Measurements from ENCODE around the gene HUWE1. TPM values are rescaled to one million over a fixed set of nuclear protein-coding genes. Genes with fewer than 3 reads are reported as not detected.
"Not testable (repeated sequence)": the region's sequence is repeated elsewhere in the genome, so short reads cannot be mapped to it uniquely, and the experiment has no call there.

Gene HUWE1
- total RNA-seq: 100 to 1,000 TPM; 416 to 427 TPM

DNA sequence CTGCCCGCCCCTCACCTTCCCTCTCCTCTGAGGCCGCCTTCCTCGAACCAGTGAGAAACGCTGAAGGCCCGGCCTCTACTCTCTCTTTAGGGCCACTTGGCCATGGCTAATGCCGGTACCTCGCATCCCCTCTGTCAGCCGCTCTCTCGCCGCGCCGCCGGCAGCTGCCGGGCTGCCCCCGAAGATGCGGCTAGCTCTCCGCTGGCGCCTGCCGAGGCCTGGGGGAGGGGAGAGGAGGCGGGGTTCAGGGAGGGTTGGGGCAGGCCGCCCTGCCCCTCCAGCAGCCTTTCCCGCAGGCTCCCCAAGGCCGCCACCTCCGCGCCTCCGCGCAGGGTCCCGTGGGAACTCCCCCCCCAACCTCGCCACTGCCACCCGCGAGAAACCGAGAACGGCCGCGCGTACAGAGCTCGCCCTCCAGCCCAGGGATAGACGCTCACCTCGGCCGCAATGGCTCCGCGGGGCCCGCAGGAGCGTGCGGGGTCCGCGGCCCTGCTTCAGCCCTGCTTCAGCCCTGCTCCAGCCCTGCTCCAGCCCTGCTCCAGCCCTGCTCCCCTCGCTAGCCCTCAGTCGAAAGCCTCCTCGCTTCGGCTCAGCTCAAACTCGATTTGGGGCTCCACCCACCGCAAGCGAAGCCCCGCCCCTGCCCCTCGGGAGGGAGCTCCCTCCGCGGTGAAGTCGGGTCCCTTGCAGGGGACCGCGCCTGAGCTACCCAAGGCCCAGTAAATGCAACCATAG lies at the start of gene HUWE1:
Gene HUWE1 (minus strand): TSS at position 569 of the 735 bp plus-strand sequence. CDS start 32,612 bp downstream, outside the sequence.
- ChIA-PET POLR2A (interaction anchor here (1.4 to 1.9 kb wide), 4 partner anchors 11 to 47 kb away, joined by 7 to 38 read pairs (median 9); no protein-coding TSS in a partner anchor), CTCF (interaction anchor here (4.4 kb wide), 1 partner anchor 29 kb away, joined by 30 read pairs; no protein-coding TSS in a partner anchor)

GRCh38 chrX:53732797-53733196 lies 46.3 kb upstream of the HUWE1 start:
- CTCF ChIA-PET: interaction anchor here (4.1 kb wide), 1 partner anchor 17 kb away, joined by 22 read pairs; no protein-coding TSS in a partner anchor
- POLR2A ChIA-PET: interaction anchor here (1.7 to 2.7 kb wide), 2 partner anchors 17 to 47 kb away, joined by 9 to 33 read pairs; partner anchors contain the start of gene HUWE1

GRCh38 chrX:53729751-53730150 lies 43.2 kb upstream of the HUWE1 start:
- ChIA-PET POLR2A (no interaction called here), CTCF (no interaction called here)

DNA sequence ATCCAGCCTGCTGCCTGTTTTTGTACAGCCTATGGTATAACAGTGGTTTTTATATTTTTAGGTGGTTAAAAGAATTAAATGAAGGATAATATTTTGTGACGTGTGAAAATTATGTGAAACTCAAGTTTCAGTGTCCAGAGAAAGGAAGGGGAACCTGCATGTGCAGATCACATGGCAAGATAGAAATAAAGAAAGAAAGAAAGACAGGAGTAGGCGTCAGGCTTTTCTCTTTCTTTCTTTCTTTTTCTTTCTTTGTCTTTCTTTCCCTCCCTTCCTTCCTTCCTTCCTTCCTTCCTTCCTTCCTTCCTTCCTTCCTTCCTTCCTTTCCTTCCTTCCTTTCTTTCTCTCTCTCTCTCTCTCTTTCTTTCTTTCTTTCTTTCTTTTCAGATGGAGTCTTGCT lies 42.0 kb upstream of the HUWE1 start:
- POLR2A ChIA-PET: no interaction called here
- CTCF ChIA-PET: no interaction called here

DNA sequence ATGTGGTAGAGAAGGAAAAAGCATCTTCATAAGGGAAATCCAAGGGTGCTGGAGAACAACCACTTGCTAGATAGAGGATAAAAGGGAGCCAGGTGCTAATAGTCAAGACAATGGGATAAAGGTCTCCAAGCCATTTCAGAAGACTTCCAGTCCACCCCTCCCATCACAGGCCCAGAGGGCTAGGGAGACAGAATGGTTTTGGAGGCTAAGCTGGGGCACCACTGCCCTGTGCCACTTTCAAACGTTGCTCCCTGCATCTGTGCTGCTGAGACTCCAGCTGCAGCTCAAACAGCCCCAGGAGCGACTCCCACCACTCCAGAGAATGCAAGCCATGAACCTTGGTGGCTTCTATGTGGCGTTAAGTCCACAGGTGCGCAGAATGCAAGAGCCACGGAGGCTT lies 38.4 kb upstream of the HUWE1 start:
- CTCF ChIA-PET: interaction anchor here (1.3 kb wide), 1 partner anchor 10 kb away, joined by 3 read pairs; no protein-coding TSS in a partner anchor

GRCh38 chrX:53723381-53723780 lies 36.9 kb upstream of the HUWE1 start:
- ChIA-PET CTCF (interaction anchor here (1.3 kb wide), 1 partner anchor 9 kb away, joined by 3 read pairs; no protein-coding TSS in a partner anchor), POLR2A (no interaction called here)

More for the DNA sequence above, 38.4 kb upstream of the HUWE1 start:
- POLR2A ChIA-PET: no interaction called here

DNA sequence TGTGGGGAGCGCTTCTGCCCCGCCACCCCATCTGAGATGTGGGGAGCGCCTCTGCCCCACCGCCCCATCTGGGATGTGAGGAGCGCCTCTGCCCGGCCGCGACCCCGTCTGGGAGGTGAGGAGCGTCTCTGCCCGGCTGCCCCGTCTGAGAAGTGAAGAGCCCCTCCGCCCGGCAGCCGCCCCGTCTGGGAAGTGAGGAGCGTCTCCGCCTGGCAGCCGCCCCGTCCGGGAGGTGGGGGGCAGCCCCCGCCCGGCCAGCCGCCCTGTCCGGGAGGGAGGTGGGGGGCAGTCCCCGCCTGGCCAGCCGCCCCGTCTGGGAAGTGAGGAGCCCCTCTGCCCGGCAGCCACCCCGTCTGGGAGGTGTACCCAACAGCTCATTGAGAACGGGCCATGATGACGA lies 35.1 kb upstream of the HUWE1 start:
- CTCF ChIA-PET, POLR2A ChIA-PET: not testable (repeated sequence)

DNA sequence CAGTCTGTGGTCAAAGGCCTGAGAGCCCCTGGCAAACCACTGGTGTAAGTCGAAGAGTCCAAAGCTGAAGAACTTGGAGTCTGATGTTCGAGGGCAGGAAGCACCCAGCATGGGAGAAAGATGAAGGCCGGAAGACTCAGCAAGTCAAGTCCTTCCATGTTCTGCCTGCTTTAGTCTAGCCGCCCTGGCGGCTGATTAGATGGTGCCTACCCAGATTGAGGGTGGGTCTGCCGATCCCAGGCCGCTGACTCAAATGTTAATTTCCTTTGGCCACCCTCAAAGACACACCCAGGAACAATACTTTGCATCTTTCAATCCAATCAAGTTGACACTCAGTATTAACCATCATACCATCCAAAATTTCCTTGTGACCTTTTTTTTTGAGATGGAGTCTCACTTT lies 33.1 kb upstream of the HUWE1 start:
- CTCF ChIA-PET: interaction anchor here (0.6 kb wide), 1 partner anchor 8 kb away, joined by 3 read pairs; no protein-coding TSS in a partner anchor
- POLR2A ChIA-PET: not testable (repeated sequence)

- POLR2A ChIA-PET: no interaction called here
Observed at GRCh38 chrX:53718073-53718472, 31.6 kb upstream of the HUWE1 start.

GRCh38 chrX:53717205-53717604 lies 30.7 kb upstream of the HUWE1 start:
- POLR2A ChIA-PET: interaction anchor here (0.7 to 3.8 kb wide), 4 partner anchors 16 to 51 kb away, joined by 5 to 36 read pairs (median 21); partner anchors contain the start of gene HUWE1
- CTCF ChIA-PET: interaction anchor here (1.1 to 5.3 kb wide), 3 partner anchors 16 to 32 kb away, joined by 3 to 30 read pairs (median 22); partner anchors contain the start of gene HUWE1

More at GRCh38 chrX:53718073-53718472, 31.6 kb upstream of the HUWE1 start:
- CTCF ChIA-PET: interaction anchor here (4.4 kb wide), 1 partner anchor 15 kb away, joined by 22 read pairs; no protein-coding TSS in a partner anchor

- ChIA-PET CTCF (interaction anchor here (1.1 to 5.3 kb wide), 3 partner anchors 17 to 32 kb away, joined by 3 to 30 read pairs (median 22); partner anchors contain the start of gene HUWE1), POLR2A (interaction anchor here (0.6 to 4.0 kb wide), 7 partner anchors 17 to 1823 kb away, joined by 4 to 38 read pairs (median 9); partner anchors contain the start of genes HUWE1 and MAGED1)
Observed at GRCh38 chrX:53716328-53717088, 30.0 kb upstream of the HUWE1 start.

DNA sequence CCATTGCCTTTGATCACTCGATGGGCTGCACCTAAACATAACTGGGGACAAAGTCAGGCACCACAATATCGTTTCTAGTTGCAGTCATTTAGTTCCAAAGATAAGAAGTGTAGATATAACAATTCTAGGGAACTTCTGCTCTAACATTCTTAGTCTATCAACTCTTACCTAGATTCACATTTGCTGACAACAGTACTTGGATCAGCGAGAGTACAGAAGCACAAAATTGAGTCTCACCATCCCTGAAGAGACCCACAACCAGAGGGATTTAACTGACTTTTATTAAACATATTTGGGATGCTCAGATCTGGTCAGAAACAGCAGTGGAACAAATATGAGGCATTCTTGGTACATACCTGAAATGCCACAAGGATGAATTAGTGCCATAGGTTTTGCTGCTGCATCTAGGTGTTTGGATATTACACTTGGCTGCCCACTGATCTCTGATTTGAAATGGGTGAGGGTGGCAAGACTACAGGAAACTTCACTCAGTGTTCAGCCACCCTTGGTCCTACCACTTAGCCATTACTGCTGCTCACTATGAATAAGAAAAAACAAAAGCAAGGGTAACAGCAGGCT lies 28.9 kb upstream of the HUWE1 start:
- ChIA-PET CTCF (interaction anchor here (4.4 to 5.3 kb wide), 2 partner anchors 18 to 31 kb away, joined by 22 to 30 read pairs; partner anchors contain the start of gene HUWE1), POLR2A (interaction anchor here (3.8 to 4.0 kb wide), 3 partner anchors 18 to 32 kb away, joined by 33 to 38 read pairs (median 36); partner anchors contain the start of gene HUWE1)

- CTCF ChIA-PET: interaction anchor here (1.3 to 5.3 kb wide), 3 partner anchors 9 to 30 kb away, joined by 3 to 30 read pairs (median 22); partner anchors contain the start of gene HUWE1
Observed at GRCh38 chrX:53714580-53715345, 28.2 kb upstream of the HUWE1 start.

DNA sequence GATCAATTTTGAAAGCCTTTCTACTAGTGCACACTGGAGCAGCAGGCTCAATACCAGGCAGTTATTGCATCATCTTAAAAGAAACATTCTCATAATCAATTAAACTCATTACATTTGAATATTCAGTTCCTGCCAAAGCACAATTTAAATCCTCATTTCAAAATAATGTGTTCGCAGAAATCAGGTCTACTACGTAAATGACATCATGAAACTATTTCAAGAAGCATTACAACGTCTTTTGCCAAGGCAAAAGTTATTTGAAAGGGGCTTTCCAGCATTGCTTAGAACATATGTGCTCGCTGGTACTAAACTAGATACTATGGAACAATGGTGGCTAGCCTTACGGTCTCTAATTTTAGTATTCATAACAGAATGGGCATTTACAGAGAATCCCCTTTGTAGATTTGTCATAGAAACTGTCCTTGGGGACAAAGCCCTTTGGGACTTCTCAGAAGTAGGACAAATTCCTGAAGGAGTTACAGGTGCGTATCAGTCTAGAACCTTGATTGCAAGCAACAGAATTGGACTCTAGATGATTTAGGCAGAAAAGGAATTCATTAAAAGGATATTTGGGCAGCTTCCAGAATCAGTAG lies 27.6 kb upstream of the HUWE1 start:
- CTCF ChIA-PET: interaction anchor here (1.0 to 5.3 kb wide), 4 partner anchors 10 to 29 kb away, joined by 3 to 30 read pairs (median 12); partner anchors contain the start of gene HUWE1
- POLR2A ChIA-PET: interaction anchor here (1.5 to 4.0 kb wide), 4 partner anchors 19 to 31 kb away, joined by 4 to 38 read pairs (median 34); partner anchors contain the start of gene HUWE1

More at GRCh38 chrX:53714580-53715345, 28.2 kb upstream of the HUWE1 start:
- POLR2A ChIA-PET: interaction anchor here (0.6 to 4.0 kb wide), 4 partner anchors 13 to 31 kb away, joined by 9 to 38 read pairs (median 34); partner anchors contain the start of gene HUWE1

DNA sequence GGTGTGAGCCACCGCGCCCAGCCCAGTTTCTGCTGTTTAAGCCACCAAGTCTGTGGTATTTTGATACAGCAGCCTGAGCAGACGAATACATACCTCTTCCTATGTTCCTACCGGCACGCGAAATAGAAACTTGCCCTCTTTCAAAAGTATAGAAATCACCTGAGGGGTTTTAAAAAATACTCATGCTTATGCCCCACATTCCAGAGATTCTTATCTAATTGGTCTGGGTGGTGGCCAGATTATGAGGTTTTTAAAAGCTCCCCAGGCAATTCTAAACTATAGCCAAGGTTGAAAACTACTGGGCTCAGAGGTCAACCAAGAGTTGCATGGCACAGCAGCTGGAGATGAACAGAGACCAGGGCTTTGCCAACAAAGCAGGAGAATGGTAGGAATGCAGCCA lies 24.9 kb upstream of the HUWE1 start:
- ChIA-PET POLR2A (no interaction called here), CTCF (no interaction called here)

GRCh38 chrX:53704854-53705253 lies 18.3 kb upstream of the HUWE1 start:
- POLR2A ChIA-PET: no interaction called here
- CTCF ChIA-PET: no interaction called here

DNA sequence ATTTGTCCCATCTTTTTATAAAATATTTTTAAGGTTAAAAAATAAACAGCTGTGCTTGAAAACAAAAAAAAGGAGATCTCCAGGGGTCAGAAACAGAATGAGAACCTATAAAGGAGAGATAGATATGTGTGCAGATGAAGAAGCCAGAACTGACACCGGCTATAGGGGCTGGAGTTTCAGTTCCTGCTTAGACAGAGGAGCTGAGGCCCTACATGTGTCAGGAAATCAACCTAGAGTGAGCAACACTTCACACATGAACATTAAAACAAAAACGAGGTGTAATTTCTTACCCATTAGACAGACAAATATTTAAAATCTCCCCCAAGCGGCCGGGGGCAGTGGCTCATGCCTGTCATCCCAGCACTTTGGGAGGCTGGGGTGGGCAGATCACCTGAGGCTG lies 17.8 kb upstream of the HUWE1 start:
- ChIA-PET CTCF (no interaction called here), POLR2A (no interaction called here)

All from activated CD8-positive, alpha-beta memory T cell treated with anti-CD3 and anti-CD28 coated beads for 36 hours (primary cell).